Lung (tissue), 12 donors: ENCODE results near the gene DNM1L. TPM values are rescaled to one million over a fixed set of nuclear protein-coding genes. Genes with fewer than 3 reads are reported as not detected.

ENCODE experiments used
- ATAC-seq: fragments of 200-7000 bp; cut with Tn5 transposase; one replicate; pipeline ENCODE4 v1.9.1; 2020; ENCODE audit warnings: moderate number of reproducible peaks; ENCODE audit not compliant: insufficient read depth, low FRiP score
- DNase-seq, 3 donors: peaks; one replicate each; pipeline ENCODE4 v3.0.0-alpha.2; 2013 to 2017
- H3K27ac ChIP-seq, 2 donors: one replicate each; pipeline ENCODE4 v1.5.1; 2013; ENCODE audit warnings: mild to moderate bottlenecking in 2 of 2, moderate library complexity in 2 of 2, control low read depth in 1 of 2, inconsistent platforms in 1 of 2, low read depth in 1 of 2, low read length in 1 of 2
- H3K27me3 ChIP-seq, 3 donors: one replicate each; pipeline ENCODE4 v1.5.1; 2013; ENCODE audit warnings: low read length in 2 of 3; ENCODE audit not compliant: control insufficient read depth in 3 of 3, insufficient read depth in 3 of 3
- H3K36me3 ChIP-seq, 4 donors: one replicate each; pipeline ENCODE4 v1.5.1; 2013; ENCODE audit warnings: low read length in 4 of 4, mild to moderate bottlenecking in 1 of 4, moderate library complexity in 1 of 4; ENCODE audit not compliant: control insufficient read depth in 4 of 4, insufficient read depth in 4 of 4
- H3K4me1 ChIP-seq, 5 donors: one replicate each; pipeline ENCODE4 v1.5.1; 2013; ENCODE audit warnings: low read length in 5 of 5, mild to moderate bottlenecking in 2 of 5, moderate library complexity in 1 of 5; ENCODE audit not compliant: control insufficient read depth in 5 of 5, insufficient read depth in 5 of 5
- H3K4me3 ChIP-seq: one replicate; pipeline ENCODE4 v1.5.1; 2013; ENCODE audit warnings: mild to moderate bottlenecking, control low read depth, moderate library complexity
- H3K9ac ChIP-seq, 2 donors: one replicate each; pipeline ENCODE4 v1.5.1; 2013; ENCODE audit warnings: low read length in 2 of 2, control low read depth in 1 of 2; ENCODE audit not compliant: insufficient read depth in 1 of 2
- H3K9me3 ChIP-seq, 4 donors: one replicate each; pipeline ENCODE4 v1.5.1; 2013; ENCODE audit warnings: low read length in 3 of 4, mild to moderate bottlenecking in 1 of 4, moderate library complexity in 1 of 4; ENCODE audit not compliant: control insufficient read depth in 4 of 4, insufficient read depth in 3 of 4
- CTCF ChIP-seq: IDR thresholded peaks from 2 replicates; pipeline ENCODE4 v1.5.1; 2012; ENCODE audit warnings: mild to moderate bottlenecking; ENCODE audit errors: control extremely low read depth, extremely low read depth
- WGBS, 2 donors: extraction: QIAGEN DNeasy Blood & Tissue Kit; methylation state at CpG; one replicate each; pipeline ENCODE4 v1.1.7; 2013; 5-methylcytosine and 5-hydroxymethylcytosine counted together
- polyA plus RNA-seq, 2 donors: library from polyadenylated mRNA; stranded (reverse); fragments of 200-250 nt; gene quantifications; one replicate each; pipeline ENCODE4 v1.2.1, GENCODE V29; 2013
- total RNA-seq, 2 donors: library from RNA; depleted of rRNA in 1 of 2; stranded (reverse); fragments of >200 nt in 1 of 2; gene quantifications; one replicate each; pipeline ENCODE4 v1.2.1, GENCODE V29; 2014 to 2021
- donor health status: control.
- donor health status: control.
- donor health status: Bipolar disorder and iron deficiency.
- donor health status: healthy.
- donor health status: DM: yes; HTN: yes; CAD: no.

Gene DNM1L
- total and polyA plus RNA-seq, 4 donors = 27.4 to 88.1 (median 41.0) TPM

- H3K36me3 ChIP-seq = no peaks in the 10 kb centered on the region
- no peak overlapping the region for H3K9ac ChIP-seq
- WGBS, 2 donors = 72 to 80% methylated on average over 4 of the region's 4 CpGs
- H3K27ac ChIP-seq = no peak overlapping the region
- peaks cover 0 to 16% (median 0%) of the 10 kb centered on the region in 3 donors for H3K27me3 ChIP-seq
- H3K4me3 ChIP-seq = no peak overlapping the region
- no peak for TF ChIP-seq CTCF
- no peak for ATAC-seq
- H3K9me3 ChIP-seq = no peaks in the 10 kb centered on the region
- H3K4me1 ChIP-seq = peaks cover 0 to 4% (median 0%) of the 10 kb centered on the region in 5 donors
- DNase-seq = no peak
Measured at GRCh38 chr12:32788405-32788804, 109.3 kb downstream of the DNM1L start.

- ATAC-seq = no peak
- no peak for DNase-seq
- H3K27me3 ChIP-seq = peaks cover 0 to 12% (median 0%) of the 10 kb centered on the region in 3 donors
- H3K9me3 ChIP-seq = no peaks in the 10 kb centered on the region
- no peak overlapping the region for H3K4me3 ChIP-seq
- H3K36me3 ChIP-seq = no peaks in the 10 kb centered on the region
- TF ChIP-seq CTCF = no peak
- no peak overlapping the region for H3K9ac ChIP-seq
- peaks cover 0 to 2% (median 0%) of the 10 kb centered on the region in 5 donors for H3K4me1 ChIP-seq
- no peak overlapping the region for H3K27ac ChIP-seq
Measured at GRCh38 chr12:32789446-32789845, 110.3 kb downstream of the DNM1L start.

- Histone ChIP-seq H3K4me1 (peaks cover 0 to 5% (median 0%) of the 10 kb centered on the region in 5 donors), H3K9me3 (no peaks in the 10 kb centered on the region), H3K4me3 (no peak overlapping the region), H3K27me3 (peaks cover 0 to 9% (median 0%) of the 10 kb centered on the region in 3 donors), H3K36me3 (no peaks in the 10 kb centered on the region), H3K9ac (no peak overlapping the region), H3K27ac (no peak overlapping the region)
- ATAC-seq = no peak
- 51 to 60% methylated on average over 2 of the region's 2 CpGs for WGBS, 2 donors
- no peak for TF ChIP-seq CTCF
- DNase-seq = no peak
Measured at GRCh38 chr12:32789916-32790315, 110.8 kb downstream of the DNM1L start.

- no peak for ATAC-seq
- TF ChIP-seq CTCF = no peak
Measured at GRCh38 chr12:32794281-32794680, 115.2 kb downstream of the DNM1L start.

More at GRCh38 chr12:32794281-32794680, 115.2 kb downstream of the DNM1L start:
- no peak overlapping the region for H3K4me3 ChIP-seq
- no peak for DNase-seq
- H3K9me3 ChIP-seq = peaks cover 0 to 2% (median 0%) of the 10 kb centered on the region in 4 donors
- WGBS, 2 donors = 70 to 90% methylated on average over 4 of the region's 4 CpGs
- no peak overlapping the region for H3K9ac ChIP-seq
- peaks cover 0 to 9% (median 0%) of the 10 kb centered on the region in 3 donors for H3K27me3 ChIP-seq
- H3K36me3 ChIP-seq = peaks cover 0 to 4% (median under 1%) of the 10 kb centered on the region in 4 donors
- no peak overlapping the region for H3K27ac ChIP-seq
- peaks cover 0 to 5% (median 0%) of the 10 kb centered on the region in 5 donors for H3K4me1 ChIP-seq
